Measurements from ENCODE around the gene SLIT1.

DNA sequence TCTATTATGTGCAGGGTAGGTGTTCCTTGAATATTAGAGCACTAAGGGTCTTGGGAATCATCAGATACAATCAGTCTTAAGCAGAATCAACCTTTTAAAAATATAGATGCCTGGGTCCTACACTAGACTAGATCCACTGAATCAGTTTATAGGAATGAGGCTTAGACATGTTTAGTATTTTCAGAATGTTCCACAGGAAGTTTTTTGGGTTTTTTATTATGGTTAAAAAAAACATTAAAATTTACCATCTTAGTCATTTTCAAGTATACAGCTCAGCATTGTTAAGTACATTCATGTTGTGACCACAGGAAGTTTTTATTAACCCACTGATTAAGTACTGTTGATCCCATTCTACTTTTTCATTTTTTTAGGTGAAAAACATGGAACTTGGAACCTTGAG is 217.9 kb downstream of the SLIT1 start:
- TF ChIP-seq POLR2AphosphoS5 (IDR thresholded peaks at IDR 0.05) (no peak), EP300 (IDR thresholded peaks at IDR 0.05) (no peak)
- TF ChIP-seq, protein P1, sequence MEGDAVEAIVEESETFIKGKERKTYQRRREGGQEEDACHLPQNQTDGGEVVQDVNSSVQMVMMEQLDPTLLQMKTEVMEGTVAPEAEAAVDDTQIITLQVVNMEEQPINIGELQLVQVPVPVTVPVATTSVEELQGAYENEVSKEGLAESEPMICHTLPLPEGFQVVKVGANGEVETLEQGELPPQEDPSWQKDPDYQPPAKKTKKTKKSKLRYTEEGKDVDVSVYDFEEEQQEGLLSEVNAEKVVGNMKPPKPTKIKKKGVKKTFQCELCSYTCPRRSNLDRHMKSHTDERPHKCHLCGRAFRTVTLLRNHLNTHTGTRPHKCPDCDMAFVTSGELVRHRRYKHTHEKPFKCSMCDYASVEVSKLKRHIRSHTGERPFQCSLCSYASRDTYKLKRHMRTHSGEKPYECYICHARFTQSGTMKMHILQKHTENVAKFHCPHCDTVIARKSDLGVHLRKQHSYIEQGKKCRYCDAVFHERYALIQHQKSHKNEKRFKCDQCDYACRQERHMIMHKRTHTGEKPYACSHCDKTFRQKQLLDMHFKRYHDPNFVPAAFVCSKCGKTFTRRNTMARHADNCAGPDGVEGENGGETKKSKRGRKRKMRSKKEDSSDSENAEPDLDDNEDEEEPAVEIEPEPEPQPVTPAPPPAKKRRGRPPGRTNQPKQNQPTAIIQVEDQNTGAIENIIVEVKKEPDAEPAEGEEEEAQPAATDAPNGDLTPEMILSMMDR (IDR thresholded peaks at IDR 0.05) = no peak
